Spleen (tissue), 7 donors: Measurements from ENCODE around the gene NGLY1.

ENCODE experiments used
- POLR2A ChIP-seq, 3 donors: fragments of 450-650 bp; IDR thresholded peaks; one replicate each; pipeline ENCODE4 v1.5.1; 2017; ENCODE audit warnings: antibody characterized with exemption in 3 of 3, mild to moderate bottlenecking in 1 of 3
- TF ChIP-seq, protein P1 (sequence below), 11 experiments: fragments of 200-600 bp in 7 of 11; fragments of 450-650 bp in 4 of 11; sonication (generic) in 4 of 11; IDR thresholded peaks in 8 of 11; conservative IDR thresholded peaks in 3 of 11; 1 replicate in 7 of 11; 2 replicates in 4 of 11; pipeline versions ENCODE4 v1.4.0 to v1.8.0; 2016 to 2021; ENCODE audit warnings: antibody characterized with exemption in 11 of 11, inconsistent platforms in 4 of 11, mild to moderate bottlenecking in 1 of 11
- donor health status: DM: no; HTN: no; CAD: no; lungs with moderate emphysema.
- donor health status: DM: no; HTN: no; CAD: no.
- donor health status: DM: no; HTN: no; CAD: no.

DNA sequence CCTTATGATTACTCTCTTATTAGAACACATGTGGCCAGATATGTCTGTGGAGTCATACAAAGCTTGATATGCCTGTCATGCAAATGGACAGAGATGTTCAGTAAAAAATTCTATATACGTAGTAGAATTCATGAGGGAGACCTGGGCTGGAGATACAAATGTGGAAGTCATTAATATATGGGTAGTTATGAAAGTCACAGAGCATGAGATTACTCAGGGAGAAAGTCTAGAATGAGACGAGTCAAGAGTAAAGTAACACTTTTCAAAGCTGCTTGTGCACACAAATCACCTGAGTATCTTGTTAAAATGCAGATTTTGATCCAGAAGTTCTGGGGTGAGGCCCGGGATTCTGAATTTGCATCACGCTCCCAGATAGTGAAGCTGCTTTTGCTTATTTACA lies 35.1 kb upstream of the NGLY1 start:
- TF ChIP-seq, protein P1, sequence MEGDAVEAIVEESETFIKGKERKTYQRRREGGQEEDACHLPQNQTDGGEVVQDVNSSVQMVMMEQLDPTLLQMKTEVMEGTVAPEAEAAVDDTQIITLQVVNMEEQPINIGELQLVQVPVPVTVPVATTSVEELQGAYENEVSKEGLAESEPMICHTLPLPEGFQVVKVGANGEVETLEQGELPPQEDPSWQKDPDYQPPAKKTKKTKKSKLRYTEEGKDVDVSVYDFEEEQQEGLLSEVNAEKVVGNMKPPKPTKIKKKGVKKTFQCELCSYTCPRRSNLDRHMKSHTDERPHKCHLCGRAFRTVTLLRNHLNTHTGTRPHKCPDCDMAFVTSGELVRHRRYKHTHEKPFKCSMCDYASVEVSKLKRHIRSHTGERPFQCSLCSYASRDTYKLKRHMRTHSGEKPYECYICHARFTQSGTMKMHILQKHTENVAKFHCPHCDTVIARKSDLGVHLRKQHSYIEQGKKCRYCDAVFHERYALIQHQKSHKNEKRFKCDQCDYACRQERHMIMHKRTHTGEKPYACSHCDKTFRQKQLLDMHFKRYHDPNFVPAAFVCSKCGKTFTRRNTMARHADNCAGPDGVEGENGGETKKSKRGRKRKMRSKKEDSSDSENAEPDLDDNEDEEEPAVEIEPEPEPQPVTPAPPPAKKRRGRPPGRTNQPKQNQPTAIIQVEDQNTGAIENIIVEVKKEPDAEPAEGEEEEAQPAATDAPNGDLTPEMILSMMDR (IDR thresholded peaks at IDR 0.05 in 8 of 11, conservative IDR thresholded peaks at IDR 0.05 in 3 of 11), result no peak
- no peak for TF ChIP-seq POLR2A (IDR thresholded peaks at IDR 0.05)
